ENCODE results near the gene MPST. TPM values are rescaled to one million over a fixed set of nuclear protein-coding genes. Genes with fewer than 3 reads are reported as not detected.

Gene MPST
- total RNA-seq, 1 experiment from 2014 or later, result 51.2 TPM

- Mint-ChIP-seq H3K9me3 (ENCODE audit: unreplicated experiment) (no peaks in the 10 kb centered on the region), H3K4me1 (ENCODE audit: insufficient read depth, unreplicated experiment) (no peaks in the 10 kb centered on the region), H3K27me3 (ENCODE audit: insufficient read depth, unreplicated experiment) (peaks cover 14% of the 10 kb centered on the region), H3K4me3 (ENCODE audit: unreplicated experiment) (no peak overlapping the region), H3K27ac (ENCODE audit: low read depth, unreplicated experiment) (no peak overlapping the region), H3K36me3 (ENCODE audit: insufficient read depth, unreplicated experiment) (no peaks in the 10 kb centered on the region)
- intact Hi-C loops (cut with micrococcal nuclease), result no loop called here
- ChIA-PET POLR2A (no interaction called here), CTCF (interaction anchor here (0.6 kb wide), 1 partner anchor 149 kb away, joined by 4 read pairs; no protein-coding TSS in a partner anchor)
- no TSS peak for BruUV-seq (replicated peaks)
- DNase-seq (ENCODE audit: unreplicated experiment), result no peak
- TF ChIP-seq CTCF (IDR thresholded peaks at IDR 0.05; ENCODE audit: unreplicated experiment), result no peak
Observed at GRCh38 chr22:37068859-37069258, 49.3 kb downstream of the MPST start.

- peaks cover 14% of the 10 kb centered on the region for H3K27me3 Mint-ChIP-seq (ENCODE audit: insufficient read depth, unreplicated experiment)
- CTCF ChIA-PET, result no interaction called here
- POLR2A ChIA-PET, result no interaction called here
- H3K9me3 Mint-ChIP-seq (ENCODE audit: unreplicated experiment), result no peaks in the 10 kb centered on the region
- no peak overlapping the region for H3K4me3 Mint-ChIP-seq (ENCODE audit: unreplicated experiment)
- DNase-seq (ENCODE audit: unreplicated experiment), result no peak
- no peak for TF ChIP-seq CTCF (IDR thresholded peaks at IDR 0.05; ENCODE audit: unreplicated experiment)
- no peaks in the 10 kb centered on the region for H3K36me3 Mint-ChIP-seq (ENCODE audit: insufficient read depth, unreplicated experiment)
- no peaks in the 10 kb centered on the region for H3K4me1 Mint-ChIP-seq (ENCODE audit: insufficient read depth, unreplicated experiment)
- H3K27ac Mint-ChIP-seq (ENCODE audit: low read depth, unreplicated experiment), result no peak overlapping the region
- BruUV-seq (replicated peaks), result no TSS peak
- intact Hi-C loops (cut with micrococcal nuclease), result no loop called here
Observed at GRCh38 chr22:37069319-37069718, 49.8 kb downstream of the MPST start.

DNA sequence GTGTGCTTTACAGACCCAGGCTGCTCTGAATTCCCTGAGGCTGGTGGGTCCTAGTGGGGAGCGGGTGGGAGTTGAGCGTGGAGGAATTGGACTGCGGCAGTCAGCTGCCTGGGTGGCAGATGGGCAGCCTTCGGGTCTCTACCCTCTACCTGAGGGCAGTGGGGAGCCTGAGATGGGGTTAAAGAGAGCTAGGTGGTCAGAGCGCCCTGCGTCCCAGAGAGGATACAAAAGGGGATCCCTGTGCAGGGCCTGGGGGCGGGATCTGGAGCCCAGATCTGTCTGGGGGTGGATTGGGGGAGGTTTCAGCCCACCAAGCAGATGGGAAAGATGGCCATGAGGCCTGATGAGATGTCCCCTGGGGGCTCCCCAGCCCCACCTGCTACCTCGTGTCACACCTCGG is 50.2 kb downstream of the MPST start:
- H3K36me3 Mint-ChIP-seq (ENCODE audit: insufficient read depth, unreplicated experiment), result no peaks in the 10 kb centered on the region
- no peaks in the 10 kb centered on the region for H3K4me1 Mint-ChIP-seq (ENCODE audit: insufficient read depth, unreplicated experiment)
- no peaks in the 10 kb centered on the region for H3K9me3 Mint-ChIP-seq (ENCODE audit: unreplicated experiment)
- BruUV-seq (replicated peaks), result no TSS peak
- intact Hi-C loops (cut with micrococcal nuclease), result no loop called here
- H3K4me3 Mint-ChIP-seq (ENCODE audit: unreplicated experiment), result no peak overlapping the region
- ChIA-PET CTCF (interaction anchor here (1.1 kb wide), 1 partner anchor 25 kb away, joined by 3 read pairs; no protein-coding TSS in a partner anchor), POLR2A (no interaction called here)
- H3K27me3 Mint-ChIP-seq (ENCODE audit: insufficient read depth, unreplicated experiment), result peaks cover 14% of the 10 kb centered on the region
- no peak overlapping the region for H3K27ac Mint-ChIP-seq (ENCODE audit: low read depth, unreplicated experiment)
- no peak for TF ChIP-seq CTCF (IDR thresholded peaks at IDR 0.05; ENCODE audit: unreplicated experiment)
- DNase-seq (ENCODE audit: unreplicated experiment), result no peak

DNA sequence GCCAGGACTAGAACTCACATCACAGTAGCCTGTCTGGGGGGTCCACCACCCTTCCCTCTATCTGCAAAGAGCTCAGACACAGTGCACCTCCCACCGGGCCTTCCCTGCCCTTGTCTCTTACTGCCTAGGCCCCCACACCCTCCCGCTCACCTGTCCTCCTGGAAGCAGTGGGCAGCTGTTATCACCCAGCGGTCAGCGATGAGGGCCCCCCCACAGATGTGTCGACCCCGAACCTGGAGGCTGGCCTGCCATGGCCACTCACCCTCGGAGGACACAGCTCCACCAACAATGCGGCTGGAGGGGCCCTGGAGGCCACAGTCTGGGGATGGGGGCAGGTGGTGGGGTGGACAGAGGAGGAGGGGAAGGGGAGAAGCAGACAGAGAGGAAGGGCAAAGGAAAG is 50.8 kb downstream of the MPST start:
- POLR2A ChIA-PET, result no interaction called here
- Mint-ChIP-seq H3K9me3 (ENCODE audit: unreplicated experiment) (no peaks in the 10 kb centered on the region), H3K36me3 (ENCODE audit: insufficient read depth, unreplicated experiment) (no peaks in the 10 kb centered on the region), H3K4me1 (ENCODE audit: insufficient read depth, unreplicated experiment) (no peaks in the 10 kb centered on the region), H3K4me3 (ENCODE audit: unreplicated experiment) (no peak overlapping the region), H3K27me3 (ENCODE audit: insufficient read depth, unreplicated experiment) (peaks cover 20% of the 10 kb centered on the region), H3K27ac (ENCODE audit: low read depth, unreplicated experiment) (no peak overlapping the region)
- DNase-seq (ENCODE audit: unreplicated experiment), result no peak
- intact Hi-C loops (cut with micrococcal nuclease), result no loop called here
- no peak for TF ChIP-seq CTCF (IDR thresholded peaks at IDR 0.05; ENCODE audit: unreplicated experiment)
- no TSS peak for BruUV-seq (replicated peaks)
- CTCF ChIA-PET, result interaction anchor here (1.1 kb wide), 1 partner anchor 26 kb away, joined by 3 read pairs; no protein-coding TSS in a partner anchor

Data from MCF 10A (cell line).